Measurements from ENCODE around the gene NTM. TPM values are rescaled to one million over a fixed set of nuclear protein-coding genes. Genes with fewer than 3 reads are reported as not detected.

NTM gene
- total RNA-seq, 1 experiment from 2014 or later = 9.9 TPM

GRCh38 chr11:131460931-131461330, 90.5 kb downstream of the NTM start:
- Histone ChIP-seq H2BK12ac (ENCODE audit: insufficient read length, low read depth, low read length) (no peak overlapping the region), H3K14ac (ENCODE audit: insufficient read depth, low read length) (no peak overlapping the region), H2AK5ac (ENCODE audit: insufficient read length, low read length) (no peak overlapping the region), H2BK15ac (ENCODE audit: low read depth, low read length) (no peak overlapping the region), H3K4me1 (ENCODE audit: insufficient read depth, low read length) (peaks cover 3% of the 10 kb centered on the region; the same call in 1 of the 2 replicates), H2BK120ac (ENCODE audit: low read depth, low read length, poor library complexity, severe bottlenecking) (no peak overlapping the region), H2BK5ac (ENCODE audit: insufficient read length, low read length) (no peak overlapping the region), H3T11ph (ENCODE audit: low read length) (no peak overlapping the region), H3K4ac (ENCODE audit: low read depth, low read length) (no peak overlapping the region), H3K4me2 (ENCODE audit: insufficient read depth, insufficient read length, low read length) (no peak overlapping the region), H4K20me1 (ENCODE audit: control insufficient read depth, insufficient read depth, insufficient read length) (no peaks in the 10 kb centered on the region), H3K9ac (ENCODE audit: extremely low read depth, insufficient read length, low read length) (no peak overlapping the region), H3K9me3 (ENCODE audit: control insufficient read depth, low read depth, low read length) (no peaks in the 10 kb centered on the region), H3K56ac (ENCODE audit: insufficient read length, low read depth, low read length) (no peak overlapping the region), H4K91ac (ENCODE audit: insufficient read length, low read depth, low read length) (no peak overlapping the region), H3K23ac (ENCODE audit: insufficient read length, low read depth, low read length) (no peak overlapping the region), H3K27ac (ENCODE audit: insufficient read length, low read depth, low read length) (no peak overlapping the region), H2AFZ (ENCODE audit: low read length) (no peak overlapping the region), H4K8ac (replicated peaks; ENCODE audit: insufficient read length, low read depth, low read length) (no peak overlapping the region), H3K79me1 (ENCODE audit: insufficient read depth, low read depth, low read length, poor library complexity, severe bottlenecking) (no peaks in the 10 kb centered on the region), H3K27me3 (ENCODE audit: insufficient read depth, low read length) (no peaks in the 10 kb centered on the region), H2BK20ac (ENCODE audit: low read depth, low read length, poor library complexity, severe bottlenecking) (no peak overlapping the region), H4K5ac (ENCODE audit: insufficient read length, low read depth, low read length) (no peak overlapping the region), H3K23me2 (ENCODE audit: insufficient read length, low read depth, low read length, poor library complexity, severe bottlenecking) (no peaks in the 10 kb centered on the region), H3K18ac (ENCODE audit: insufficient read length, low read depth, low read length) (no peak overlapping the region), H3K79me2 (ENCODE audit: insufficient read depth, low read length) (no peaks in the 10 kb centered on the region)
- Mint-ChIP-seq H3K36me3 (ENCODE audit: insufficient read depth in 1 of 3, low read depth in 3 of 3) (no peaks in the 10 kb centered on the region), H3K27ac (no peak overlapping the region), H3K4me1 (peaks cover 24 to 34% of the 10 kb centered on the region in 2 experiments), H3K4me3 (no peak overlapping the region), H3K9me3 (no peaks in the 10 kb centered on the region; a peak in 1 of 5 replicates), H3K27me3 (ENCODE audit: low read depth) (no peaks in the 10 kb centered on the region; the same call in none of the 2 replicates)
- TF ChIP-seq CTCF (conservative IDR thresholded peaks at IDR 0.05) = no peak
- DNase-seq = no peak
- no CpG with 5 or more reads among the region's 2 CpGs for WGBS (ENCODE audit: extremely low coverage, insufficient read length, low lambda C conversion rate)
